WTC11 (cell line): ENCODE results near the gene LPP. TPM values are rescaled to one million over a fixed set of nuclear protein-coding genes. Genes with fewer than 3 reads are reported as not detected.

Experiments
- ATAC-seq: fragments of 200-7000 bp; cut with Tn5 transposase; 2 replicates; pipeline ENCODE4 v1.10.0; 2021; ENCODE audit warnings: mild to moderate bottlenecking, moderate library complexity
- CTCF ChIA-PET: fragments of 300-600 bp; sonication (Branson Sonifier 250); formaldehyde crosslinking; loops from one replicate; lab custom pipeline; 2021; ENCODE audit warnings: antibody characterized with exemption; lab: Charles Lee
- POLR2A ChIA-PET: fragments of 350-600 bp; sonication (Branson Sonifier 250); formaldehyde crosslinking; loops from one replicate; lab custom pipeline; 2021; ENCODE audit warnings: antibody characterized with exemption; lab: Charles Lee
- DNase-seq: peaks from one replicate; pipeline ENCODE4 v3.0.0; 2021; ENCODE audit warnings: low spot score
- H3K27ac Mint-ChIP-seq: 2 replicates; pipeline ENCODE4 v1.8.0; 2021; ENCODE audit warnings: mixed read lengths
- H3K27me3 Mint-ChIP-seq: 2 replicates; pipeline ENCODE4 v1.8.0; 2021; ENCODE audit warnings: low read depth, mild to moderate bottlenecking, moderate library complexity, mixed read lengths
- H3K36me3 Mint-ChIP-seq: 2 replicates; pipeline ENCODE4 v1.8.0; 2021; ENCODE audit warnings: mixed read lengths
- H3K4me1 Mint-ChIP-seq: 2 replicates; pipeline ENCODE4 v1.8.0; 2022; ENCODE audit warnings: mixed read lengths
- H3K4me3 Mint-ChIP-seq: 2 replicates; pipeline ENCODE4 v1.8.0; 2021; ENCODE audit warnings: mild to moderate bottlenecking, moderate library complexity, mixed read lengths
- H3K9me3 Mint-ChIP-seq: 2 replicates; pipeline ENCODE4 v1.8.0; 2021; ENCODE audit warnings: mixed read lengths
- ATF1 ChIP-seq: sonication (generic); formaldehyde crosslinking; IDR thresholded peaks from 2 replicates; pipeline ENCODE4 v1.8.1; 2023; ENCODE audit warnings: mild to moderate bottlenecking, moderate library complexity, missing genetic modification reagents
- CBFB ChIP-seq: sonication (generic); formaldehyde crosslinking; IDR thresholded peaks from 2 replicates; pipeline ENCODE4 v1.8.1; 2022; ENCODE audit warnings: mild to moderate bottlenecking, low read depth, missing genetic modification reagents
- CDX4 ChIP-seq: fragments of 250-450 bp; sonication (Bioruptor Pico); IDR thresholded peaks from 2 replicates; pipeline ENCODE4 v1.9.0; 2021; ENCODE audit warnings: moderate library complexity, mild to moderate bottlenecking, inconsistent platforms, borderline replicate concordance
- CREB1 ChIP-seq: sonication (generic); formaldehyde crosslinking; IDR thresholded peaks from 2 replicates; pipeline ENCODE4 v1.8.0; 2023; ENCODE audit warnings: mild to moderate bottlenecking, missing genetic modification reagents
- E2F4 ChIP-seq: sonication (generic); formaldehyde crosslinking; IDR thresholded peaks from 2 replicates; pipeline ENCODE4 v1.8.1; 2022; ENCODE audit warnings: low read depth, mild to moderate bottlenecking, moderate library complexity, missing genetic modification reagents, borderline replicate concordance
- ETV6 ChIP-seq: sonication (generic); formaldehyde crosslinking; IDR thresholded peaks from 2 replicates; pipeline ENCODE4 v1.8.1; 2022; ENCODE audit warnings: mild to moderate bottlenecking, missing genetic modification reagents
- FOXP4 ChIP-seq: sonication (generic); formaldehyde crosslinking; IDR thresholded peaks from 2 replicates; pipeline ENCODE4 v1.8.0; 2022; ENCODE audit warnings: mild to moderate bottlenecking, missing genetic modification reagents
- JAZF1 ChIP-seq: fragments of 250-450 bp; sonication (Bioruptor Pico); IDR thresholded peaks from 2 replicates; pipeline ENCODE4 v1.9.0; 2021; ENCODE audit warnings: moderate library complexity, mild to moderate bottlenecking, inconsistent platforms
- JUN ChIP-seq: sonication (generic); formaldehyde crosslinking; IDR thresholded peaks from 2 replicates; pipeline ENCODE4 v1.8.0; 2023; ENCODE audit warnings: mild to moderate bottlenecking, missing genetic modification reagents
- KAT7 ChIP-seq: sonication (generic); formaldehyde crosslinking; IDR thresholded peaks from 2 replicates; pipeline ENCODE4 v1.8.1; 2023; ENCODE audit warnings: missing genetic modification reagents, mild to moderate bottlenecking, borderline replicate concordance
- NR1H2 ChIP-seq: sonication (generic); formaldehyde crosslinking; IDR thresholded peaks from 2 replicates; pipeline ENCODE4 v1.9.0; 2021; ENCODE audit warnings: mild to moderate bottlenecking, moderate library complexity, missing genetic modification reagents
- NR2C2 ChIP-seq: sonication (generic); formaldehyde crosslinking; IDR thresholded peaks from 2 replicates; pipeline ENCODE4 v1.8.0; 2022; ENCODE audit warnings: mild to moderate bottlenecking, missing genetic modification reagents
- SP1 ChIP-seq: sonication (generic); formaldehyde crosslinking; conservative IDR thresholded peaks from 2 replicates; pipeline ENCODE4 v1.8.1; 2022; ENCODE audit warnings: missing genetic modification reagents
- STAT6 ChIP-seq: sonication (generic); formaldehyde crosslinking; conservative IDR thresholded peaks from 2 replicates; pipeline ENCODE4 v1.8.1; 2023; ENCODE audit warnings: mild to moderate bottlenecking, low read depth, missing genetic modification reagents, moderate library complexity
- TCF7 ChIP-seq: sonication (generic); formaldehyde crosslinking; IDR thresholded peaks from 2 replicates; pipeline ENCODE4 v1.8.0; 2022; ENCODE audit warnings: mild to moderate bottlenecking, low read depth, missing genetic modification reagents, moderate library complexity
- USF1 ChIP-seq: sonication (generic); formaldehyde crosslinking; IDR thresholded peaks from 2 replicates; pipeline ENCODE4 v1.8.0; 2022; ENCODE audit warnings: mild to moderate bottlenecking, missing genetic modification reagents
- ZNF138 ChIP-seq: sonication (generic); formaldehyde crosslinking; conservative IDR thresholded peaks from 2 replicates; pipeline ENCODE4 v1.8.1; 2022; ENCODE audit warnings: mild to moderate bottlenecking, moderate library complexity, missing genetic modification reagents
- ZNF232 ChIP-seq: sonication (generic); formaldehyde crosslinking; IDR thresholded peaks from 2 replicates; pipeline ENCODE4 v1.8.0; 2022; ENCODE audit warnings: mild to moderate bottlenecking, missing genetic modification reagents
- ZNF263 ChIP-seq: sonication (generic); formaldehyde crosslinking; IDR thresholded peaks from 2 replicates; pipeline ENCODE4 v1.8.1; 2022; ENCODE audit warnings: low read depth, mild to moderate bottlenecking, moderate library complexity, missing genetic modification reagents
- ZNF425 ChIP-seq: fragments of 250-450 bp; sonication (Bioruptor Pico); conservative IDR thresholded peaks from 2 replicates; pipeline ENCODE4 v1.9.0; 2021; ENCODE audit warnings: mild to moderate bottlenecking
- total RNA-seq: library from RNA; stranded (reverse); gene quantifications from 3 replicates; pipeline ENCODE4 v1.2.3, GENCODE V29; 2021

The LPP gene
- total RNA-seq, 1 experiment from 2014 or later, result 49.6 TPM

- TF ChIP-seq SP1 (CRISPR knock-in tag), result no peak
Measured at GRCh38 chr3:188455748-188456147, 301.8 kb downstream of the LPP start (continued).

GRCh38 chr3:188458756-188459155 lies 304.8 kb downstream of the LPP start:
- Mint-ChIP-seq H3K27ac (no peak overlapping the region), H3K9me3 (no peaks in the 10 kb centered on the region), H3K36me3 (no peaks in the 10 kb centered on the region)
- no peak for DNase-seq
- no peak for ATAC-seq
- CTCF ChIA-PET, result no interaction called here
- no peak for TF ChIP-seq SP1 (CRISPR knock-in tag)
- TF ChIP-seq ATF1, result no peak
- TF ChIP-seq ZNF425 (CRISPR knock-in tag), result no peak
- TF ChIP-seq ZNF232 (CRISPR knock-in tag), result no peak
- TF ChIP-seq CBFB (CRISPR knock-in tag), result no peak
- no peak for TF ChIP-seq TCF7
- TF ChIP-seq NR1H2 (CRISPR knock-in tag), result no peak
- no peak for TF ChIP-seq ZNF138
- no peak for TF ChIP-seq ZNF263 (CRISPR knock-in tag)
- TF ChIP-seq, all 79 proteins: peak for 0
- no peaks in the 10 kb centered on the region for H3K4me1 Mint-ChIP-seq
- no peaks in the 10 kb centered on the region for H3K27me3 Mint-ChIP-seq
- POLR2A ChIA-PET, result no interaction called here
- no peak overlapping the region for H3K4me3 Mint-ChIP-seq

- TF ChIP-seq KAT7 (CRISPR knock-in tag) (no peak), CDX4 (CRISPR knock-in tag) (no peak), JAZF1 (CRISPR knock-in tag) (no peak), FOXP4 (CRISPR knock-in tag) (no peak), ETV6 (CRISPR knock-in tag) (no peak), JUN (CRISPR knock-in tag) (no peak), CBFB (CRISPR knock-in tag) (no peak), E2F4 (CRISPR knock-in tag) (no peak), SP1 (CRISPR knock-in tag) (no peak), CREB1 (CRISPR knock-in tag) (no peak), STAT6 (CRISPR knock-in tag) (no peak), NR2C2 (no peak), USF1 (CRISPR knock-in tag) (no peak)
- Mint-ChIP-seq H3K9me3 (peaks cover 5% of the 10 kb centered on the region), H3K4me1 (no peaks in the 10 kb centered on the region), H3K27ac (no peak overlapping the region), H3K4me3 (no peak overlapping the region), H3K36me3 (no peaks in the 10 kb centered on the region), H3K27me3 (no peaks in the 10 kb centered on the region)
- POLR2A ChIA-PET, result no interaction called here
- CTCF ChIA-PET, result no interaction called here
- DNase-seq (no peak), ATAC-seq (no peak)
Measured at GRCh38 chr3:188465311-188465710, 311.4 kb downstream of the LPP start.
